OCI-LY1 (cell line): ENCODE data around the gene CRACDL.

Source experiments
- EZH2 ChIP-seq: fragments of 200-600 bp; sonication (generic), shearing (Covaris generic); IDR thresholded peaks from 2 replicates; pipeline ENCODE4 v1.8.0; 2017; ENCODE audit warnings: borderline replicate concordance, mixed run types, mild to moderate bottlenecking, antibody characterized with exemption, low read length, moderate library complexity, mixed read lengths
- TF ChIP-seq, protein P1 (sequence below): fragments of 200-600 bp; sonication (generic), shearing (Covaris generic); IDR thresholded peaks from 2 replicates; pipeline ENCODE4 v1.5.1; 2017; ENCODE audit warnings: mild to moderate bottlenecking, antibody characterized with exemption, low read length, moderate library complexity, mixed read lengths

DNA sequence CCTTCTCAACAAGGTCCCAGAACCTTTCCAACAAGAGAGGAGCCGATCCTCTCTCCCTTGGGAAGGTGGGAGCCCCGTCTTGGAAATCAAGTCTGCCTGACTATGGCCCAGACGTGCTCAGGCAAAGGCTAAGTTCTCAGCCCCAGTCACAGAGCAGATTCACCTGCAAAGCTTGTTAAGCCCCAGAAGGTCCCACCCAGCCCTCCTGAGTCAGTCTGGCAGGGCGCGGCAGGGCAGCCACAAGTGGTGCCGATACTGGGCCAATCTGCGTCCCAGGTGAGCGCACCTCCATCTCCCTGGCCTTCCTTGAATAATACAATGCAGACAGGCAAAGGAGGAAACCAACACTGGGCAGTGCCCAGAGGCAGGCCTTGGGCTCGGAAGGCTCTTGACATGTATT lies 15.0 kb downstream of the CRACDL start:
- TF ChIP-seq, protein P1, sequence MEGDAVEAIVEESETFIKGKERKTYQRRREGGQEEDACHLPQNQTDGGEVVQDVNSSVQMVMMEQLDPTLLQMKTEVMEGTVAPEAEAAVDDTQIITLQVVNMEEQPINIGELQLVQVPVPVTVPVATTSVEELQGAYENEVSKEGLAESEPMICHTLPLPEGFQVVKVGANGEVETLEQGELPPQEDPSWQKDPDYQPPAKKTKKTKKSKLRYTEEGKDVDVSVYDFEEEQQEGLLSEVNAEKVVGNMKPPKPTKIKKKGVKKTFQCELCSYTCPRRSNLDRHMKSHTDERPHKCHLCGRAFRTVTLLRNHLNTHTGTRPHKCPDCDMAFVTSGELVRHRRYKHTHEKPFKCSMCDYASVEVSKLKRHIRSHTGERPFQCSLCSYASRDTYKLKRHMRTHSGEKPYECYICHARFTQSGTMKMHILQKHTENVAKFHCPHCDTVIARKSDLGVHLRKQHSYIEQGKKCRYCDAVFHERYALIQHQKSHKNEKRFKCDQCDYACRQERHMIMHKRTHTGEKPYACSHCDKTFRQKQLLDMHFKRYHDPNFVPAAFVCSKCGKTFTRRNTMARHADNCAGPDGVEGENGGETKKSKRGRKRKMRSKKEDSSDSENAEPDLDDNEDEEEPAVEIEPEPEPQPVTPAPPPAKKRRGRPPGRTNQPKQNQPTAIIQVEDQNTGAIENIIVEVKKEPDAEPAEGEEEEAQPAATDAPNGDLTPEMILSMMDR = no peak
- no peak for TF ChIP-seq EZH2
